ENCODE data around the gene ETS1.

DNA sequence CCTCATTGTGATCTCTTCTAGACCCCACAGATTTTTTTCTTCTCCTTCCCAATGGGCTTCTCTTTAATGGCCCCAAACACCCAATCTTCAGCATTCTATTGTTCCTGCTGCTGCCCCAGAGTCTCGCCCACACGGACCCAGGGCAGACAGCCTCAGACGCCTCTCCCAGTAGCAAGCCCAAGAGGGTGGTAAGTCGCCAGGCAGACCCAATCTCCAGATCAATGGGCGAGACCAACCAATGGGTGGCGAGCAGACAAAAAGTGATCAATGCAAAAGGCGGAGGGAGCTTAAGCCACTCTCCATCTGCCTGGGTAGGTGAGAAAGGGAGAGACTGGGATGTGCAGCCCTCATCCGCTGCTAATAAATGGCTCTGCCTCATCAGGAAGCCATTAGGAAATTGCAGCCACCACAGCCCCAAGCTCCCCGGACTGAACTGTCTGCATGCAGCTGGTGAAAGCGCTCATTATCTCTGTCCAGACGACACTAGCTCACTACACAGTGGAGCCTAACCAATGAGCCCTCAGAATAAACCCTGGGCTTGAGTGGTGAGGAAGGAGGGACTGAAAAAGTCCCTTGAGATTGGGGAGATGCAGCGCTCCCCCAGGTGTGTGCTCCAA is 81.8 kb downstream of the ETS1 start:
- no peak for TF ChIP-seq POLR2A (IDR thresholded peaks at IDR 0.05)
- peak; percentile 54 to 62 (median 59) for TF ChIP-seq POLR2AphosphoS5 (IDR thresholded peaks at IDR 0.05)
